Right lung (tissue), 5 donors: Measurements from ENCODE around the gene ADORA2A. TPM values are rescaled to one million over a fixed set of nuclear protein-coding genes. Genes with fewer than 3 reads are reported as not detected.
"Not testable (repeated sequence)": the region's sequence is repeated elsewhere in the genome, so short reads cannot be mapped to it uniquely, and the experiment has no call there.

Source experiments
- DNase-seq, 2 donors: peaks; one replicate each; pipeline ENCODE4 v3.0.0-alpha.2; 2013
- polyA plus RNA-seq, 5 donors: library from polyadenylated mRNA; unstranded; fragments of 120-200 nt; gene quantifications; one replicate each; pipeline versions ENCODE4 v1.2.1 to v1.2.3, GENCODE V29; 2013; ENCODE audit warnings: inconsistent platforms in 1 of 5, low replicate concordance in 1 of 5; ENCODE audit not compliant: insufficient read length in 5 of 5, insufficient read depth in 1 of 5

ADORA2A gene
- polyA plus RNA-seq, 5 donors, result 17.6 to 33.5 (median 29.9) TPM

- DNase-seq, result no peak
These were observed 55.6 kb downstream of the ADORA2A start for GRCh38 chr22:24482998-24483397.

- DNase-seq, result no peak
These were observed 56.7 kb downstream of the ADORA2A start for GRCh38 chr22:24483976-24484545.

GRCh38 chr22:24485170-24485569 is 57.8 kb downstream of the ADORA2A start:
- DNase-seq, result no peak

- no peak for DNase-seq
These were observed 58.2 kb downstream of the ADORA2A start for GRCh38 chr22:24485608-24486007.

- DNase-seq, result no peak
These were observed 59.1 kb downstream of the ADORA2A start for GRCh38 chr22:24486501-24486921.

GRCh38 chr22:24489011-24489410 is 61.6 kb downstream of the ADORA2A start:
- DNase-seq, result no peak

- DNase-seq, result not testable (repeated sequence)
These were observed 62.0 kb downstream of the ADORA2A start for GRCh38 chr22:24489434-24489833.

Other genes starting within 250 kb of the ADORA2A start
- 10 to 100 TPM in 3 of 5 donors, 1 to 10 TPM in 2; 6.3 to 21.8 (median 11.5) TPM for gene SUSD2, start 246.1 kb upstream of the ADORA2A start, polyA plus RNA-seq
- gene GGT5, start 182.5 kb upstream of the ADORA2A start, polyA plus RNA-seq, result 10 to 100 TPM; 11.7 to 15.2 (median 13.1) TPM
- gene SPECC1L, start 156.8 kb upstream of the ADORA2A start, polyA plus RNA-seq, result 10 to 100 TPM; 66.3 to 90.2 (median 81.6) TPM
- gene UPB1, start 67.7 kb downstream of the ADORA2A start, polyA plus RNA-seq, result 1 to 10 TPM in 4 of 5 donors, under 1 TPM in 1; 0.90 to 2.0 (median 1.6) TPM
- gene GUCD1, start 127.5 kb downstream of the ADORA2A start, polyA plus RNA-seq, result 10 to 100 TPM; 78.9 to 91.9 (median 87.9) TPM
- gene SNRPD3, start 128.4 kb downstream of the ADORA2A start, polyA plus RNA-seq, result 100 to 1,000 TPM; 153 to 199 (median 172) TPM
- gene LRRC75B, start 165.5 kb downstream of the ADORA2A start, polyA plus RNA-seq, result 10 to 100 TPM; 23.1 to 44.0 (median 34.5) TPM
- gene GGT1, start 175.6 kb downstream of the ADORA2A start, polyA plus RNA-seq, result 10 to 100 TPM in 4 of 5 donors, 1 to 10 TPM in 1; 6.1 to 20.0 (median 13.0) TPM